Measurements from ENCODE around the gene RGS9. TPM values are rescaled to one million over a fixed set of nuclear protein-coding genes. Genes with fewer than 3 reads are reported as not detected.
"Not testable (repeated sequence)": the region's sequence is repeated elsewhere in the genome, so short reads cannot be mapped to it uniquely, and the experiment has no call there.

RGS9 gene
- total and polyA plus RNA-seq, 2 of the 13 experiments (the other 11 are each of a cell fraction or from before 2014, with no cell fraction given) = 0.44 to 0.74 TPM

GRCh38 chr17:65096382-65096781 lies 40.8 kb upstream of the RGS9 start:
- peaks cover 11% of the 10 kb centered on the region for H3K4me1 ChIP-seq (ENCODE audit: insufficient read depth, low read length)
- DNase-seq (ENCODE audit: low spot score); H3K79me2 ChIP-seq (ENCODE audit: insufficient read depth, low read length); H3K36me3 ChIP-seq (replicated peaks in 1 of 2; ENCODE audit: control insufficient read depth in 1 of 2, insufficient read depth in 2 of 2, low read length in 2 of 2); H2AFZ ChIP-seq (ENCODE audit: low read length); H3K27ac ChIP-seq (ENCODE audit: extremely low read length, insufficient read depth, low read length); in situ Hi-C loops (cut with HindIII; ENCODE audit: extremely low pct_ligation_motif_present, low pct_unique_long_range_greater_than_20kb); H3K9ac ChIP-seq (ENCODE audit: insufficient read depth, low read depth, low read length); CTCF ChIA-PET (ENCODE audit: low intra/inter-chr PET ratio, low total read pairs); FAIRE-seq; H3K4me3 ChIP-seq (replicated peaks in 1 of 3; ENCODE audit: insufficient read depth in 1 of 3, low read depth in 2 of 3, low read length in 3 of 3); BruUV-seq (replicated peaks); POLR2A ChIA-PET; intact Hi-C loops (cut with micrococcal nuclease; ENCODE audit: unreplicated experiment); H3K27me3 ChIP-seq (ENCODE audit: control insufficient read depth in 1 of 2, insufficient read depth in 2 of 2, low read length in 2 of 2); H3K4me2 ChIP-seq (ENCODE audit: low read depth, low read length); H4K20me1 ChIP-seq (ENCODE audit: insufficient read depth, low read length); ATAC-seq; H3K9me3 ChIP-seq (ENCODE audit: low read length): not testable (repeated sequence)
- 65% methylated on average over 2 of the region's 2 CpGs for WGBS (ENCODE audit: low lambda C conversion rate)
- TF ChIP-seq MNT (IDR thresholded peaks at IDR 0.05) = peak; percentile 35

GRCh38 chr17:65097110-65097509 lies 40.1 kb upstream of the RGS9 start:
- DNase-seq (ENCODE audit: low spot score) = no peak
- CTCF ChIA-PET (ENCODE audit: low intra/inter-chr PET ratio, low total read pairs) = no interaction called here
- Histone ChIP-seq H3K27ac (ENCODE audit: extremely low read length, insufficient read depth, low read length) (no peak overlapping the region), H3K9me3 (ENCODE audit: low read length) (no peaks in the 10 kb centered on the region), H2AFZ (ENCODE audit: low read length) (no peak overlapping the region), H3K79me2 (ENCODE audit: insufficient read depth, low read length) (no peaks in the 10 kb centered on the region), H3K9ac (ENCODE audit: insufficient read depth, low read depth, low read length) (no peak overlapping the region), H3K4me1 (ENCODE audit: insufficient read depth, low read length) (peaks cover 12% of the 10 kb centered on the region), H4K20me1 (ENCODE audit: insufficient read depth, low read length) (no peaks in the 10 kb centered on the region), H3K27me3 (ENCODE audit: control insufficient read depth in 1 of 2, insufficient read depth in 2 of 2, low read length in 2 of 2) (peaks cover 0 to 7% of the 10 kb centered on the region in 2 experiments; a peak in 2 of 5 replicates), H3K4me2 (ENCODE audit: low read depth, low read length) (no peak overlapping the region), H3K4me3 (replicated peaks in 1 of 3; ENCODE audit: insufficient read depth in 1 of 3, low read depth in 2 of 3, low read length in 3 of 3) (no peak overlapping the region), H3K36me3 (replicated peaks in 1 of 2; ENCODE audit: control insufficient read depth in 1 of 2, insufficient read depth in 2 of 2, low read length in 2 of 2) (no peaks in the 10 kb centered on the region)
- 62% methylated on average over 2 of the region's 2 CpGs for whole genome bisulfite sequencing (ENCODE audit: low lambda C conversion rate)
- POLR2A ChIA-PET = no interaction called here
- FAIRE-seq = no peak
- intact Hi-C loops (cut with micrococcal nuclease; ENCODE audit: unreplicated experiment) (no loop called here), in situ Hi-C loops (cut with HindIII; ENCODE audit: extremely low pct_ligation_motif_present, low pct_unique_long_range_greater_than_20kb) (no loop called here)
- ATAC-seq = no peak
- TF ChIP-seq ZNF121 (CRISPR knock-in tag; IDR thresholded peaks at IDR 0.05) (peak; percentile 24; the same call in 1 of the 2 replicates), ZNF543 (CRISPR knock-in tag; IDR thresholded peaks at IDR 0.05) (no peak)
- no TSS peak for BruUV-seq (replicated peaks)

All from HepG2 (cell line).